Ascending aorta (tissue), 2 donors: ENCODE results near the gene FAM229B. TPM values are rescaled to one million over a fixed set of nuclear protein-coding genes. Genes with fewer than 3 reads are reported as not detected.
"Not testable (repeated sequence)": the region's sequence is repeated elsewhere in the genome, so short reads cannot be mapped to it uniquely, and the experiment has no call there.

Experiments
- DNase-seq, 2 donors: peaks; one replicate each; pipeline ENCODE4 v3.0.0-alpha.2; 2019; ENCODE audit warnings: low spot score in 2 of 2
- H3K27ac ChIP-seq, 2 donors: fragments of 200-600 bp; sonication (generic); one replicate each; pipeline ENCODE4 v1.5.1; 2016 to 2017; ENCODE audit warnings: mild to moderate bottlenecking in 1 of 2
- H3K27me3 ChIP-seq: fragments of 200-600 bp; sonication (generic); one replicate; pipeline ENCODE4 v1.5.1; 2017
- H3K36me3 ChIP-seq, 2 donors: fragments of 200-600 bp; sonication (generic); one replicate each; pipeline ENCODE4 v1.5.1; 2016
- H3K4me1 ChIP-seq, 2 donors: fragments of 200-600 bp; sonication (generic); one replicate each; pipeline ENCODE4 v1.5.1; 2016 to 2017; ENCODE audit warnings: mild to moderate bottlenecking in 1 of 2
- H3K4me3 ChIP-seq, 2 donors: fragments of 200-600 bp; sonication (generic); one replicate each; pipeline ENCODE4 v1.5.1; 2016 to 2017; ENCODE audit warnings: mild to moderate bottlenecking in 1 of 2
- H3K9me3 ChIP-seq, 2 donors: fragments of 200-600 bp; sonication (generic); one replicate each; pipeline ENCODE4 v1.5.1; 2016
- CTCF ChIP-seq, 3 experiments: fragments of 200-600 bp in 2 of 3; fragments of 450-650 bp in 1 of 3; sonication (generic) in 2 of 3; IDR thresholded peaks; one replicate each; pipeline ENCODE4 v1.5.1; 2016 to 2019; ENCODE audit warnings: antibody characterized with exemption in 3 of 3, mild to moderate bottlenecking in 1 of 3, moderate library complexity in 1 of 3
- intact Hi-C: fragments of 100-400 bp; cut with DNase I; formaldehyde crosslinking; loops from one replicate; pipeline ENCODE4 v1.15.1; 2023
- total RNA-seq: library from RNA; depleted of rRNA; stranded (reverse); fragments of >200 nt; gene quantifications from one replicate; pipeline ENCODE4 v1.1.0, GENCODE V29; 2016

Gene FAM229B
- total RNA-seq, 1 donor from 2014 or later = 5.5 TPM

GRCh38 chr6:112049026-112049799, 38.2 kb upstream of the FAM229B start:
- Histone ChIP-seq H3K36me3 (no peaks in the 10 kb centered on the region), H3K9me3 (no peaks in the 10 kb centered on the region), H3K4me3 (no peak overlapping the region), H3K27ac (no peak overlapping the region), H3K27me3 (no peaks in the 10 kb centered on the region), H3K4me1 (no peaks in the 10 kb centered on the region)
- intact Hi-C loops = no loop called here
- TF ChIP-seq CTCF (IDR thresholded peaks at IDR 0.05) = no peak
- DNase-seq = no peak

GRCh38 chr6:112049996-112050395, 37.4 kb upstream of the FAM229B start:
- intact Hi-C loops = no loop called here
- H3K4me1 ChIP-seq = no peaks in the 10 kb centered on the region
- no peaks in the 10 kb centered on the region for H3K36me3 ChIP-seq
- no peaks in the 10 kb centered on the region for H3K27me3 ChIP-seq
- H3K9me3 ChIP-seq = no peaks in the 10 kb centered on the region
- H3K27ac ChIP-seq = no peak overlapping the region
- DNase-seq = no peak
- TF ChIP-seq CTCF (IDR thresholded peaks at IDR 0.05) = no peak
- no peak overlapping the region for H3K4me3 ChIP-seq

GRCh38 chr6:112050429-112050828, 37.0 kb upstream of the FAM229B start:
- no peak for DNase-seq
- H3K9me3 ChIP-seq = no peaks in the 10 kb centered on the region
- intact Hi-C loops = no loop called here

GRCh38 chr6:112051251-112051740, 36.1 kb upstream of the FAM229B start:
- H3K27me3 ChIP-seq, H3K36me3 ChIP-seq, intact Hi-C loops, H3K27ac ChIP-seq, H3K4me1 ChIP-seq, DNase-seq, H3K9me3 ChIP-seq, H3K4me3 ChIP-seq: not testable (repeated sequence)

More at GRCh38 chr6:112050429-112050828, 37.0 kb upstream of the FAM229B start:
- no peak for TF ChIP-seq CTCF (IDR thresholded peaks at IDR 0.05)
- Histone ChIP-seq H3K27me3 (no peaks in the 10 kb centered on the region), H3K4me1 (no peaks in the 10 kb centered on the region), H3K36me3 (no peaks in the 10 kb centered on the region), H3K4me3 (no peak overlapping the region), H3K27ac (no peak overlapping the region)

GRCh38 chr6:112054001-112054400, 33.4 kb upstream of the FAM229B start, which contains the start of gene CCN6:
Gene CCN6, plus strand, starts transcription at chr6:112054104. Its CDS starts 254 bp downstream, at chr6:112054358.
- Histone ChIP-seq H3K36me3 (no peaks in the 10 kb centered on the region), H3K4me3 (no peak within 1 kb of the TSS), H3K9me3 (no peaks in the 10 kb centered on the region), H3K27ac (no peak within 1 kb of the TSS), H3K4me1 (no peaks in the 10 kb centered on the region), H3K27me3 (no peaks in the 10 kb centered on the region)
- intact Hi-C loops = no loop called here
- no peak for DNase-seq
- TF ChIP-seq CTCF (IDR thresholded peaks at IDR 0.05) = no peak

- H3K4me1 ChIP-seq = no peaks in the 10 kb centered on the region
- H3K9me3 ChIP-seq = no peaks in the 10 kb centered on the region
- H3K27me3 ChIP-seq = no peaks in the 10 kb centered on the region
- intact Hi-C loops = no loop called here
- DNase-seq = no peak
- no peak overlapping the region for H3K4me3 ChIP-seq
- TF ChIP-seq CTCF (IDR thresholded peaks at IDR 0.05) = no peak
- no peaks in the 10 kb centered on the region for H3K36me3 ChIP-seq
- H3K27ac ChIP-seq = no peak overlapping the region
These were observed 32.7 kb upstream of the FAM229B start for GRCh38 chr6:112054555-112055190.
